Right ventricle myocardium inferior (tissue), 1 donor: ENCODE data around the gene RAP1GAP. TPM values are rescaled to one million over a fixed set of nuclear protein-coding genes. Genes with fewer than 3 reads are reported as not detected.
A peak's percentile ranks its signal among the peaks of the same experiment; 100 is the strongest.
"Not testable (repeated sequence)": the region's sequence is repeated elsewhere in the genome, so short reads cannot be mapped to it uniquely, and the experiment has no call there.

Source experiments
- ATAC-seq: fragments of 200-7000 bp; cut with Tn5 transposase; one replicate; pipeline ENCODE4 v1.9.1; 2020; ENCODE audit warnings: mild to moderate bottlenecking, moderate library complexity
- DNase-seq: peaks from one replicate; pipeline ENCODE4 v3.0.0; 2021; ENCODE audit errors: missing footprints
- intact Hi-C: fragments of 100-400 bp; cut with DNase I; formaldehyde crosslinking; loops from one replicate; pipeline ENCODE4 v1.11.0; 2022
- total RNA-seq: library from RNA; stranded (reverse); fragmentation: NEBNext Ultra II Directional; extraction: Animal tissue kit (Norgen Biotek cat#: 25700); gene quantifications from one replicate; pipeline ENCODE4 v1.2.1, GENCODE V29; 2021
- donor health status: DM: no; HTN: yes; CAD: no; lungs with severe emphysema.

The RAP1GAP gene
- total RNA-seq, 1 donor from 2014 or later = 4.5 TPM

DNA sequence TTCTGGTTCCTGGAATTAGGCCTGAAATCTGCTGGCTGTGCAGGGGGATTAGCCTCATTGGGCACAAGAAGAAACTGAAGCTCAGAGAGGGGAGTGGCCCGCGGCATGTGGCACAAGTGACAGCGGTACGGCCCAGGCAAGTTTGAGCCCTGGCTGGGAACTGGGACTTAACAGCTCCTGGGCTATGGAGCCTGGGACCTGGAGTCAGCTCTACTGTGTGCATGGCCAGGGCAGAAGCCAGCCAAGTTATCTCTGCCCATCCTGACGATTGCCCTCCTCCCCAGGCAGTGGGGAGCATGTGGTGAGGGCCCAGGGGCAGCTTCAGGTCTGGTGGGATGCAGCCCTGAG, 98.7 kb downstream of the RAP1GAP start:
- DNase-seq (no peak), ATAC-seq (no peak)
- intact Hi-C loops = loop anchor here (10.0 kb wide), 1 partner anchor 336 kb away; no protein-coding TSS in a partner anchor

DNA sequence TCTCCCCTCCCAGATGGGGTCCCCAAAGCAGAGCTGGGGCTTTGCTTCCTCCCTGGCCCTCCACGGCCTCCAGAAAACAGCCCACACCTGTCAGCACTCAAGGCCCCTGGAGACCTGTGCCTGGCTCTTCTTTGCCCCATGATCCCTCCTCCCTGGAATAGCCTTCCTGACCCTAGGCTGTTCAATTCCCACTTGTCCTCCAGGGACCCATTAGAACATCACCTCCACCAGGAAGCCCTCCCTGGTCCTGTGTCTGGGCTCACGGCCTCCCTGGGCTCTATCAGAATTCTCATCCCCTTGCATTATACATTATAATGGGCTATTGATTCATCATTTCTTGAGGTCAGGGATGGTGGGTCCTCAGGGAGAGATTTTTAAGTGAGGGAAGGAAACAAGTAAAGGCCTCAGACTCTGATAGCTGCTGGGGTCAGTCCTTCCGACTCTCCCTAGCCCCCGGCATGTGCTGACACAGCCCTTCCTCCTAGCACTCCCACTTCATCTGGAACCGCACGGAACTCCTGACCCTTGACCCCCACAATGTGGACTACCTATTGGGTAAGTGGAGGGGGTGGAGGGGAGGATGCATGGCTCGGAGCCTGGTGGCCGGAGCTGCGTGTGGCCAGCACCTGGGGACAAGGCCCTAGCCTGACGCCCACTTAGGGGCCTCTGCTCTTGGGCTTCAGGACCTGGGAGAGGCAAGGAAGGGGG, 99.2 kb downstream of the RAP1GAP start:
- DNase-seq (no peak), ATAC-seq (no peak)
- intact Hi-C loops = loop anchor here (10.0 kb wide), 1 partner anchor 335 kb away; no protein-coding TSS in a partner anchor

DNA sequence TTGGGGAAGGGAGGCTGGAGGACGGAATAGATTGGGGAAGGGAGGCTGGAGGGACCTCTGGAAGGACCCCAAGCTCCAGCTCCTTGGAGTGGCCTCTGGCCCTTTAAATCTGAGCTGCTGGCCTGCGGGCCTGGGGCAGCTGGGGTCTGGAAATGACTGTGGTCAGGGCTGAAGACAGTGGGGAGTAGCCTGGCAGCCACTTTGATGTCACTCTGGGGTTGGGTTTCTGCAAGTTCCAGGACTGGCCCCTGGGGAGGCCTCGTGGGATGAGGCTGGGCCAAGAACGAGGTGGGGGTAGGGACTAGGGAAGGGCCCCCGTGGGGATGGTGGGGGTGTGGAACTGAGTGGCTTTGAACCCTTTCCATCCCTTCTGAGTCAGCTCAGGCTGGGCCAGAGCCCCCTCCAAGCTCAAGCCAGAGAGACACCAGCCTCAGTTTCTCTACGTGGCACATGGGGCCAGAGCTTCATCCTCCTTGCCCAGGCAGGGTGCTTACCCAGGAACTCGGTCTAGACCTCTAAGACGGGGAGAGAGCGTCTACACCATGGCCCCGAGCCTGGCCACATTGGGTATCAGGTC, 100.3 kb downstream of the RAP1GAP start:
- no peak for DNase-seq
- ATAC-seq = no peak

DNA sequence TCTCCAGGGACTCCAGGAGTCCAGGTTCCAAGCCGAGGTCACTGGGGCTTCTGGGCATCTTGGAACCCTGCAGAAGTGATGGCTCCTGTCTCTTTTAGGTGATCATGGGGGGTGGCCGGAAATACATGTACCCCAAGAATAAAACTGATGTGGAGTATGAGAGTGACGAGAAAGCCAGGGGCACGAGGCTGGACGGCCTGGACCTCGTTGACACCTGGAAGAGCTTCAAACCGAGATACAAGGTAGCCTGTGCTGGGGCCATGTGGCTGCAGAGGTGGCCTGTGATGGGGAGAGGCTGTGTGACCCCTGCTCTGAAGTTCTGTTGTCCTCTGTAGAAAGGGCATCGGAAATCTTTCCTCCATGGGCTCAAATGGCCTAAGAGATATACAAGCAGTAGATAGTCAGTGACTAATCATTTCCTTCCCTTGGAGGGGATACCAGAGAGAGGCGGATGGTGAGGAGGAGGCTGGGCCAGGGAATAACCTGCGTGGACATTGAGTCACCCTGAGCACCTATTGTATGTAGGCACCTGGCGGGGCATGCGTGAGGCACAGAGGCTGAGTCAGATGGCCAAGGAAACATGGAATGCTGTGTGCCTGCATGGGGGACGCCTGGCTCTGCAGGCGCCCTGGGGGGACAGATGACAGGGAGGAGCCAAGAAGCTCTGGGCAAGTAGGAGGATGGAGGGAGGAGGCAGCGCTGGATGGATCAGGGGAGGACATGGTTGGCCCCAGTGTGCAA, 101.0 kb downstream of the RAP1GAP start:
- ATAC-seq (no peak), DNase-seq (no peak)
- intact Hi-C loops = no loop called here

More for the DNA sequence above, 100.3 kb downstream of the RAP1GAP start:
- intact Hi-C loops = no loop called here

DNA sequence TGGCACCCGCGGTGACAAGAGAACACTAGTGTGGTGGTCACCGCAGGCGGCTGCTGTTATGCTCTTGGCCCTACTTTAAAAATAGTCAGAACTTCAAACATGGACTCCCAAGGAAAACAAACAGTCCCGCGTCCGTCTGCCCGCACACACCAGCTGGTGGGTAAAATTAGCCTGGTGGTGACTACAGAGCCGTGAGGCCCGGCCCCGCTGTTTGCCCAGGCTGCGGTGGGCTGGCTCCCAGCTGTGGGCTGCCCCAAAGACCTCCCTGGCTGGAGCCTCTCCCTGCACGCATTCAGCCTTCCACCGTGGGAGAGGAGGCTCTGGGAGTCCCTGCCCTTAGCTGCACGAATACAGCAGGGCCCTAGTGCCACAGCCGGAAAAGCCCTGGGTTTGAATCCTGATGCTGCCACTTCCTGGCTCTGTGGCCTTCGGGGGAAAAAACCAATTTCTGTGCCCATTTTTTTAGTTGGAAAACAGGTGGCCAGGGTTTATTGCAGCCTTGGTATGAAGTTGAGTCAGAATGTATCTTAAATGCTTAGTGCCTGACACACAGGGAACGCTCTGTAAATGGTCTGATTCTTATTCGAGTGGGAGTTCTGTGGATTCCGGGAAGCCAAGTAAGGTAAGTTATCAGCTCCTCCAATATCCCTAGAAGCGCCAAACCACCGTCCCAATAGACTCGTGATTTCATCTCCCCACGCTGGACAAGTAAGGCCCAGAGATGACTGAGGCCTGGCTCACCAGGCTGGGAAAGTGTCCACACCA, 101.7 kb downstream of the RAP1GAP start:
- intact Hi-C loops = no loop called here
- ATAC-seq (no peak), DNase-seq (no peak)

DNA sequence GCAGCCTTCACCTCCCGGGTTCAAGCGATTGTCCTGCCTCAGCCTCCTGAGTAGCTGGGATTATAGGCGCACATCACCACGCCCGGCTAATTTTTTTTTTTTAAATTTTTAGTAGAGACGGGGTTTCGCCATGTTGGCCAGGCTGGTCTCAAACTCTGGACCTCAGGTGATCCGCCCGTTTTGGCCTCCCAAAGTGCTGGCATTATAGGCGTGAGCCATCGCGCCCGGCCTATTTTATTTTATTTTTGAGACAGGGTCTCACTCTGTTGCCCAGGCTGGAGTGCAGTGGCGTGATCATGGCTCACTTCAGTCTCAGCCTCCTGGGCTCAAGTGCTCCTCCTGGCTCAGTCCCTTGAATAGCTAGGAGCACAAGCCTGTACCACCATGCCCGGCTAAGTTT, 102.8 kb downstream of the RAP1GAP start:
- intact Hi-C loops, ATAC-seq, DNase-seq: not testable (repeated sequence)

DNA sequence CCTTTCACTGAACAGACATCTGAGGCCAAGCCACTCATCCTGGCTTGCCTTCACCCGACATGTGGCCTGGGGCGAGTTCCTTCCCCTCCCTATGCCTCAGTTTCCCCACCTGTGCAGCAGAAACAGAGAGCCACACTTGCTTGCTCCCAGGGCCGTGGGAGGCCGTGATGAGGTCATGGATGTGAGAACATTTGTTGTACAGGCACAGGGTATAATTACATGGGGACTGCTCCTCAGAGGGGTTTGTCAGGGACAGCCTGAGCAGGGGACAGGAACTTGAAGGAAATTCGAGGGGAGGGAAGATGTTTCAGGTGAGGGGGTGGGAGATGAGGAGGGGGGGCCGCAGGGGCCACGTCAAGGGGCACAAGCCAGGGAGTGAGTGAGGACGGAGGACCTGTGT, 103.9 kb downstream of the RAP1GAP start:
- no peak for ATAC-seq
- intact Hi-C loops = no loop called here
- no peak for DNase-seq

DNA sequence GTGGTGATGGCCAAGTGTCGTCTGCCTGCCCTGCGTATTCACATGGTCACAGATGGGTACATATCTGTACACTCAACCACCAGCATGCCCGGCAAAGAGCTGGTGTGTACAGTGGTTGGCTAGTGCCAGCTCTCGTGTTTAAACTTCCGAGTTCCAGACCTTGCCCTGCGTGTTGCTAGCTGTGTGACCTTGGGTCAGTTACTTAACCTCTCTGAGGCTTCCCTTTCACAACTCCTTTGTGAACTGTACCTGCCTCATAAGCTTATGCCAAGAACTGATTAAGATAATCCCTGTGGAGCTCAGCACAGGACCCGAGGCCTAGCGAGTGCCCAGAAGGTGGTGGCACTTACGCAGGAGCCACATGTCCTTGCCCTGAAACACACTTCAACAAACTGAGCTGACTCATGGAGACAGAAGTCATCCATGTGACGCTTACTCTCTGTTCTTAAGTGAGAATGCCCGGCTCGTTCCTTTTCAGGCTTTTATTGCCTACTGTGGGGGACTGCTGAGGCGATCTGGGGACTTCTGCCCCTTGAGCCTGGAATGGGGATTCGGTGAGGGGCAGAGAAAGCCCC, 104.5 kb downstream of the RAP1GAP start:
- DNase-seq = no peak
- intact Hi-C loops = no loop called here
- no peak for ATAC-seq

DNA sequence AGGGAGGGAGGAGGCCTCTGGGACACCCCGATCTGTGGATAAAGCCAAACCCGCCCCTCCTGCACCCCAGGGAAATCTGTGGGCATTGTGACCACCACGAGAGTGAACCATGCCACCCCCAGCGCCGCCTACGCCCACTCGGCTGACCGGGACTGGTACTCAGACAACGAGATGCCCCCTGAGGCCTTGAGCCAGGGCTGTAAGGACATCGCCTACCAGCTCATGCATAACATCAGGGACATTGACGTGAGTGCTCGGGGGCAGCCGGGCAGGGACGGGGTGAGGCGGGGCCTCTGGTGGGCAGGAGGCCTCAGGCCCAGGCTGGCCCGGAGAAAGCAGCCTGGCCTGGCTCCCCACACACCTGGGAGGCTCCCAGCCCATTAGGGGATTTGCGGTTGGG, 105.2 kb downstream of the RAP1GAP start:
- intact Hi-C loops = no loop called here
- no peak for ATAC-seq
- no peak for DNase-seq

DNA sequence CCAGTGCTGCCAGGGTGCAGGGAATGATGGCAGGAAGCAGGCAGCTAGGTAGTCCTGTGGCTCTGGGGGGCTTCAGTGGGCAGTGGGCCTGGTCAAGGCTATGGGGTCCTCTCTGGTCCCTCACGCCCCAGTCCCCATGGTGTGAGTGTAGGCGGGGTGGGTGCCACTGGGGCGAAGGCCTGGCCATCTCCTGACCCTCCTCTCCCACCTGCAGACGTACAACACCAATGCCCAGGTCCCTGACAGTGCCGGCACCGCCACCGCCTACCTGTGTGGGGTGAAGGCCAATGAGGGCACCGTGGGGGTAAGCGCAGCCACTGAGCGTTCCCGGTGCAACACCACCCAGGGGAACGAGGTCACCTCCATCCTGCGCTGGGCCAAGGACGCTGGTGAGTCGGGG, 106.3 kb downstream of the RAP1GAP start:
- ATAC-seq = no peak
- intact Hi-C loops = no loop called here
- no peak for DNase-seq

DNA sequence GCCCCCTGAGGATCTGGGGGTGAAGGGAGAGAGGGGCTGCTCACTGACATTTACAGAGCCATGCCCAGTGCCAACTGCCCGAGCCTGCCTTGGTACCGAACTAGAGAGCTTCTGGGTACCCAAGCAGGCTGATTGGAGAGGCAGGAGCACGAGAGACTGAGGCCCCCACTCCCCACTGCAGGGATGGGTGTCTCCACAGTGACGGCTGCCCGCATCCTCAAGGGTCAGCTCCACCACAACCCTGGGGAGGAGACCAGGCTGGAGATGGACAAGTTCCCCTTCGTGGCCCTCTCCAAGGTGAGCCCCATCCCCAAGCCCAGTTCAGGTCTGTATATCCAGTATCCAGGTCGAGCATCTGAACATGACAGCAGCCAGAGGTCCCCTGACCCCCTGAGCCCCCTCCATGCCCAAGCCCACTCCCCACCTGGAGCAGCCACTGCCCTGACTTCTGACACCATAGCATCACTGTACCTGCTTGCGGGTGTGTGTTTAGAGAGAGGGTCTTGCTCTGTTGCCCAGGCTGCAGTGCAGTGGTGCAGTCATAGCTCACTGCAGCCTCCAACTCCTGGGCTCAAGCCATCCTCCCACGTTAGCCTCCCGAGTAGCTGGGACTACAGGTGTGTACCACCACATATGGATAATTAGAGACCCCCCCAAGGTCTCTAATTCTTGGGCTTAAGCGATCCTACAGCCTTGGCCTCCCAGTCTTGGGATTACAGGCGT, 108.1 kb downstream of the RAP1GAP start:
- ATAC-seq (no peak), DNase-seq (no peak)
- intact Hi-C loops = no loop called here

DNA sequence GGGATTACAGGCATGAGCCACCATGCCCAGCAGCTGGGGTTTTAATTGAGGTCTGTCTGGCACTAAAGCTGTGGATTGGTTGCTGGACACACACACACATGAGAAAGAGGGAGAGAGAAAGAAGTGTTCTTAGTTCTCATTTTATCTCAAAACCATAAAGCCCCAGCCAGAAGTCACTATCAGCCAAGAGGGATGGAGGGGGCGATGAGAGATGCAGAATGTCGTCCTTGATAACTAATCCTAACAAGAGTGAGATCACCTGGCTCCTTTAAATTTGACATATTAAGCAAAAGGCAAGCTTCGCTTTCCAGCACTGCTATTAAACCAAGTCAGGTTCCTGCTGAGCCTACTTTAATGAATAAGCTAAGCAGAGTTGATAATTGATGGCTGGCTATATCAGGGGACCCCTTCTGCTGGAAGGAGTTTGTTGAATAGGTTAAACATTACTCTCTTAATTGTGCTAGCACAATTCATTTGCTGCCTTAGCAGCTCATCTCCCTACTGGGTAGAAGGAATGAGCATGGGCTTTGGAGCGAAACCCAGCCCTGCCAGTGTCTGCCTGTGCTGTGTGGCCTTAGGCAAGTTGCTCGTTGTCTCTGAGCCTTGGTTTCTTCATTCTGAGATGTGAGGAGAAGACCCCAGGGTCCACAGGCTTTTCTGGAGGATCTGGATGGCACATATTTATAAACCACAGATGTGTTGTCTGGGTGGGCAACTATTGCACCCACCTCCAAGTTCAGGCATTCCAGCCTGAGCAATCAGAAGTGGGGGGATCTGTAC, 109.2 kb downstream of the RAP1GAP start:
- intact Hi-C loops = no loop called here
- ATAC-seq = no peak
- no peak for DNase-seq

DNA sequence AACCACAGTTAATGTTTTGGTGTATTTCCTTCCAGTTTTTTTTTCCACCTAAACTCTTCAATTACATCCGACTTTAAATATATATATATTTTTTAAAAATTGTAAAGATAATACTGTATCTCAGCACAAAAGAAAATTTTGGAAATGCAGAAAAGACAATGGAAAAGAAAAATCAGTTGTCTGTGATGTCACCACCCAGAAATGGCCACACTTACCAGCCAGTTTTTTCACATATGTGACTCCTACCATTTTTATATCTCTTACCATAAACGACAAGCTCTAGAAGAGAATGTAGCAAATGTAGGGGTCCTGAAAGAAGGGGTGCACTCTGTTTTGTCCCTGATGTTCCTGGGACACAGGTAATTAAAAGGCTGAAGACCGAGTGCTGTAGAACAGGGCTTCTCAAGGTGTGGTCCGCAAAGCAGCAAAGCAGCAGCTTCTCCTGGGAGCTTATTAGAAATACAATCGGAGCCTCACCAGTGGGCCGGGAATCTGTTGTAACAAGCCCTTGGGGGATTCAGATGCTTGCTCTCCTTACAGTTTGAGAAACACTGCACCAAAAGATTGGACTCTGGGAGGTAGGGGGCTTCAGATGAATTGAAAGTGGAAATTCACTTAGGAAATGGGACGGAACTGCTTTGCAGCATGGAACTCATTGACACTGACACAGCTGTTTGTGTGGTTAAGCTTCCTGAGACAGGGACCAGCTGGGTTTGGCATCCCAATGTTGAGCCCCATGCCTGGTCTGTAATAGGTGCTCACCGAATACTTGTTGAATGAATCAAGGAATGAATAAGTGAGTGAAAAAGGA, 115.8 kb downstream of the RAP1GAP start:
- no peak for DNase-seq
- intact Hi-C loops = no loop called here
- ATAC-seq = no peak

DNA sequence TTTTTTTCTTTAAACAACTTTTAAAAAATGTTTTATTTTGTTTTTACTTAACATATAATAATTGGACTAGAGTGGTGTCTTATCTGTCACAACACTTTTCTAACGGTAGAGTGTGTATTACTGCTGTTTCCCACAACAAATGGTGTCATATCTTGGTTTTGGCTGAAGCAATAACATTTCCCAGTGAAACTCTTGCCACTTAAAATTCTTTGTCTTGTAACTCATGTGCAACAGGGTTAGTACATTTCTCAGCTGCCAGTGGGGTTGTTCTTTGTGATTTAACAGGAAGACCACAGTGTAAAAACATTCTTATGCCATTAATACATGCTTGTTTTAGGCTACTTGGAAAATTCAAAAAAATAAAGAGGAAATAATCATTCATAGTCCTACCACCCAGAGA, 116.4 kb downstream of the RAP1GAP start:
- ATAC-seq (peak; percentile 81), DNase-seq (no peak)
- intact Hi-C loops = no loop called here

DNA sequence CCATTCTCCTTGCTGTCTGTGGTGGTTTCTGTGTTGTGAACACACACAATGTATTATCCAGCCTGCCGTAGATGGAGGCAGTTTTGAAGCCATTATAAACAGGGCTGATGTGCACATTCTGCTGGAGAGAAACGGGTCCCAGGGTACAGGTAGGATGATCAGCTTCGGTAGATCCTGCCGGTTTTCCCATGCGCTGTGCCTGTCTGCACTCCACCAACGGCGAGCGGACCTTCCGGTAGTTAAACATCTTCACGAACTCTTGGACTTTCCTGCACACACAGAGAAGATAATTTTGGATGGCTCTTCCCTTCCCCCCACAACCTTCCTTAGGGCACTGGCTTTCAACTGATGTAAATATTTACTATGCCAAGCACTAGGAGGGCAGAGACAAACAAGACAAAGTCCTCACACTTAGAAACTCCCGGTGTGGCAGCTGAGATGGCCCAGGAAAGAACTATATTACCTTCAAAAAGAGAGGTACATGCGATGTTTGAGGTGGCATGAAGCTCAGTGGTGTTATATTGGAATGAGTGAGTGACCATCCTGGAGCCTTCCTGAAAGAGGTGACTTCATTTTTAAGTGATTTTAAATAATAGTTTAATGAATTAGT, 118.2 kb downstream of the RAP1GAP start:
- DNase-seq = no peak
- no peak for ATAC-seq

DNA sequence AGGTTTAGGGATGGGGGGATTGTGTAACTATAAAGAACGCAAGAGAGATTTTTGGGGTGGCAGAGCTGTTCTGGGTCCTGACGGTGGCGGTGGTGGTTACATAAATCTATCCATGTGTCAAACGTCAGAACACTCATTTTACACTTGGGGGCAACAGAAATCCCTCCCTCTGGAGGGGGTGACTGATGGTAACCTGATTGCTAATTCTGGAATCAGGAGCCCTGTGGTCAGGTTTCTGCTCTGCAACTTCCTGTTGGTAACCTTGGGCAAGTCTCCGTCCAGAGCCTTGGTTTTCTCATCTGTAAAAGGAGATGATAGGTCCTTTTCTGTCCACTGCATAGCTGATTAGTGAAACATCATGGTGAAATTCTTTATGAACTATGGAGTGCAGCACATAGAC, 119.1 kb downstream of the RAP1GAP start:
- ATAC-seq (no peak), DNase-seq (no peak)
- intact Hi-C loops = no loop called here

More for the DNA sequence above, 118.2 kb downstream of the RAP1GAP start:
- intact Hi-C loops = no loop called here

DNA sequence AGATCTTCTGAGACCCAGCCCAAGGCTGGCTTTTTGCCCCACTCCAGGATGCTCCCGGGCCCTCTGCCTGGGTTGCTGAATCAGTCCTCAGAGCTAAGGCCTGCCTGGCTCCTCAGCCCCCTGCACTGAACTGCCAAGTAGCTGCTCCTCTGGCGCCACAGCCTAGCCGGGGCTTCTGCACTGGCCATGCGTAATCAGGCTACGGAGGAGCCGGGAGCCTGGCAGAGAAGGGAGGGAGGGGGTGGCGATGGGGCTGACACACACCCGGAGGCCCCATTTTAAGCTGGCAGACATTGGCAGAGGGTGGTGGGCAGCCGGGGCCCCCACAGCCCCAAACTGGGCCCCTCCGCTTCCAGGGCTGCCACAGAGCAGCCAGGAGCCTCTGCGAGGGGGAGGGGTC, 121.3 kb downstream of the RAP1GAP start:
- DNase-seq (no peak), ATAC-seq (no peak)
- intact Hi-C loops = no loop called here
